Measurements from ENCODE around the gene POU2F2.

The POU2F2 gene

GRCh38 chr19:42174958-42175734 is 42.9 kb upstream of the POU2F2 start:
- no peak for DNase-seq (ENCODE audit: extremely low read depth, low read depth)
- no peak for TF ChIP-seq CTCF (IDR thresholded peaks at IDR 0.05; ENCODE audit: low read depth, low read length)

- TF ChIP-seq CTCF (IDR thresholded peaks at IDR 0.05; ENCODE audit: low read depth, low read length): no peak
- no peak for DNase-seq (ENCODE audit: extremely low read depth, low read depth)
Observed at GRCh38 chr19:42174188-42174587, 41.9 kb upstream of the POU2F2 start.

GRCh38 chr19:42173695-42174094 is 41.4 kb upstream of the POU2F2 start:
- TF ChIP-seq CTCF (IDR thresholded peaks at IDR 0.05; ENCODE audit: low read depth, low read length): no peak
- no peak for DNase-seq (ENCODE audit: extremely low read depth, low read depth)

- TF ChIP-seq CTCF (IDR thresholded peaks at IDR 0.05; ENCODE audit: low read depth, low read length): no peak
- no peak for DNase-seq (ENCODE audit: extremely low read depth, low read depth)
Observed at GRCh38 chr19:42172261-42172660, 40.0 kb upstream of the POU2F2 start.

- TF ChIP-seq CTCF (IDR thresholded peaks at IDR 0.05; ENCODE audit: low read depth, low read length): no peak
- no peak for DNase-seq (ENCODE audit: extremely low read depth, low read depth)
Observed at GRCh38 chr19:42170715-42171114, 38.5 kb upstream of the POU2F2 start.

- TF ChIP-seq CTCF (IDR thresholded peaks at IDR 0.05; ENCODE audit: low read depth, low read length): no peak
- DNase-seq (ENCODE audit: extremely low read depth, low read depth): no peak
Observed at GRCh38 chr19:42169486-42170413, 37.5 kb upstream of the POU2F2 start.

- no peak for DNase-seq (ENCODE audit: extremely low read depth, low read depth)
- TF ChIP-seq CTCF (IDR thresholded peaks at IDR 0.05; ENCODE audit: low read depth, low read length): no peak
Observed at GRCh38 chr19:42168206-42168605, 36.0 kb upstream of the POU2F2 start.
